ENCODE results near the gene ADPRHL1. TPM values are rescaled to one million over a fixed set of nuclear protein-coding genes. Genes with fewer than 3 reads are reported as not detected.

ADPRHL1 gene
- total and polyA plus RNA-seq, 4 donors: 0.28 to 0.67 (median 0.55) TPM

DNA sequence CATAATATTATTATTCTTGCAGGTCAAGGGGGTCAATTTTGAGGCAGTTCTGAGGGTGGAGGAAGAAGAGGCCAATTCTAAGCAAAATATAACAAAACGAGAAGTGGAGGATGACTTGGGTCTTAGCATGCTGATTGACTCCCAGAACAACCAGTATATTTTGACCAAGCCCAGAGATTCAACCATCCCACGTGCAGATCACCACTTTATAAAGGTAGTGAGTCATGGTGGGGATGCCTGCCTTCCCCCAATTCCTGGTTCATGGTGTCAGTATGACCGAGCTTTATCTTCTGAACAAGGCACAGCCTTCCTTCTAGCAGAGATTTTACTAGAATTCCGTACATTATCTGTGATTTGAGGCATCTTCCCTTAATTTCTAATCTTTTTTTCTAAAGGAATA is 46.6 kb upstream of the ADPRHL1 start (continued):
- TF ChIP-seq MAX (IDR thresholded peaks at IDR 0.05) (no peak), ATF3 (IDR thresholded peaks at IDR 0.05) (no peak), YY1 (IDR thresholded peaks at IDR 0.05) (no peak)
- TF ChIP-seq, protein P1, sequence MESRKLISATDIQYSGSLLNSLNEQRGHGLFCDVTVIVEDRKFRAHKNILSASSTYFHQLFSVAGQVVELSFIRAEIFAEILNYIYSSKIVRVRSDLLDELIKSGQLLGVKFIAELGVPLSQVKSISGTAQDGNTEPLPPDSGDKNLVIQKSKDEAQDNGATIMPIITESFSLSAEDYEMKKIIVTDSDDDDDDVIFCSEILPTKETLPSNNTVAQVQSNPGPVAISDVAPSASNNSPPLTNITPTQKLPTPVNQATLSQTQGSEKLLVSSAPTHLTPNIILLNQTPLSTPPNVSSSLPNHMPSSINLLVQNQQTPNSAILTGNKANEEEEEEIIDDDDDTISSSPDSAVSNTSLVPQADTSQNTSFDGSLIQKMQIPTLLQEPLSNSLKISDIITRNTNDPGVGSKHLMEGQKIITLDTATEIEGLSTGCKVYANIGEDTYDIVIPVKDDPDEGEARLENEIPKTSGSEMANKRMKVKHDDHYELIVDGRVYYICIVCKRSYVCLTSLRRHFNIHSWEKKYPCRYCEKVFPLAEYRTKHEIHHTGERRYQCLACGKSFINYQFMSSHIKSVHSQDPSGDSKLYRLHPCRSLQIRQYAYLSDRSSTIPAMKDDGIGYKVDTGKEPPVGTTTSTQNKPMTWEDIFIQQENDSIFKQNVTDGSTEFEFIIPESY (IDR thresholded peaks at IDR 0.05): no peak

DNA sequence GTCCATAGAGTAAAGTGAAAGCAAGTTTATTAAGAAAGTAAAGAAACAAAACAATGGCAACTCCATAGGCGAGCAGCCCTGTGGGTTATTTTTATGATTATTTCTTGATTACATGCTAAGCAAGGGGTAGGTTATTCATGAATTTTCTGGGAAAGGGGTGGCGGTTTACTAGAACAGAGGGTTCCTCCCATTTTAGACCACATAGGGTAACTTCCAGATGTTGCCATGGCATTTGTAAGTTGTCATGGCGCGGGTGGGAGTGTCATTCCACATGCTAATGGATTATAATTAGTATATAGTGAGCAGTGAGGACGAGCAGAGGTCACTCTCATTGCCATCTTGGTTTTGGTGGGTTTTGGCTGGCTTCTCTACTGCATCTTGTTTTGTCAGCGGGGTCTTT is 45.6 kb upstream of the ADPRHL1 start:
- no peaks in the 10 kb centered on the region for H3K9me3 ChIP-seq (ENCODE audit: control insufficient read depth in 4 of 4, low read length in 3 of 4)
- WGBS: 96% methylated on average over 6 of the region's 6 CpGs
- peaks cover 14 to 45% (median 20%) of the 10 kb centered on the region in 4 donors for H3K36me3 ChIP-seq (ENCODE audit: control insufficient read depth in 4 of 4, insufficient read depth in 3 of 4, low read depth in 1 of 4, low read length in 3 of 4)
- H3K4me1 ChIP-seq (ENCODE audit: control insufficient read depth in 4 of 4, insufficient read depth in 4 of 4, low read length in 3 of 4): peaks cover 0 to 4% (median 0%) of the 10 kb centered on the region in 4 donors
- H3K4me3 ChIP-seq (ENCODE audit: low read depth in 1 of 3, low read length in 3 of 3): no peak overlapping the region
- no peak overlapping the region for H3K9ac ChIP-seq (ENCODE audit: low read depth in 1 of 2, low read length in 2 of 2)
- no peaks in the 10 kb centered on the region for H3K27me3 ChIP-seq (ENCODE audit: control insufficient read depth in 4 of 4, insufficient read depth in 4 of 4, low read length in 3 of 4)
- DNase-seq (ENCODE audit: low spot score): no peak
- TF ChIP-seq NR2F2 (IDR thresholded peaks at IDR 0.05) (no peak), RAD21 (IDR thresholded peaks at IDR 0.05) (no peak), TAF1 (conservative IDR thresholded peaks at IDR 0.05) (no peak), SP1 (IDR thresholded peaks at IDR 0.05) (no peak)
- no peak overlapping the region for H3K27ac ChIP-seq (ENCODE audit: low read depth in 1 of 2, low read length in 2 of 2)

DNA sequence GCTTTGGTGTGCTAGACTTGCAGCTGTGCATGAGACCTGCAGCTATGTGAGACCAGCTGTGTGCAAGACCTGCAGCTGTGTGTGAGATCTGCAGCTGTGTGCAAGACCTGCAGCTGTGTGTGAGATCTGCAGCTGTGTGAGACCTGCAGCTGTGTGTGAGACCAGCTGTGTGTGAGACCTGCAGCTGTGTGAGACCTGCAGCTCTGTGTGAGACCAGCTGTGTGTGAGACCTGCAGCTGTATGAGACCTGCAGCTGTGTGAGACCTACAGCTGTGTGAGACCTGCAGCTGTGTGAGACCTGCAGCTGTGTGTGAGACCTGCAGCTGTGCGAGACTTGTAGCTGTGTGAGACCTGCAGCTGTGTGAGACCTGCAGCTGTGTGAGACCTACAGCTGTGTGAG is 43.9 kb upstream of the ADPRHL1 start:
- Histone ChIP-seq H3K27ac (ENCODE audit: low read depth in 1 of 2, low read length in 2 of 2) (no peak overlapping the region), H3K4me1 (ENCODE audit: control insufficient read depth in 4 of 4, insufficient read depth in 4 of 4, low read length in 3 of 4) (peaks cover 0 to 8% (median 3%) of the 10 kb centered on the region in 4 donors), H3K36me3 (ENCODE audit: control insufficient read depth in 4 of 4, insufficient read depth in 3 of 4, low read depth in 1 of 4, low read length in 3 of 4) (peaks cover 14 to 41% (median 16%) of the 10 kb centered on the region in 4 donors), H3K4me3 (ENCODE audit: low read depth in 1 of 3, low read length in 3 of 3) (no peak overlapping the region), H3K9ac (ENCODE audit: low read depth in 1 of 2, low read length in 2 of 2) (no peak overlapping the region), H3K27me3 (ENCODE audit: control insufficient read depth in 4 of 4, insufficient read depth in 4 of 4, low read length in 3 of 4) (no peaks in the 10 kb centered on the region), H3K9me3 (ENCODE audit: control insufficient read depth in 4 of 4, low read length in 3 of 4) (no peaks in the 10 kb centered on the region)
- no peak for DNase-seq (ENCODE audit: low spot score)
- WGBS: 97% methylated on average over 1 of the region's 1 CpG
- TF ChIP-seq SP1 (IDR thresholded peaks at IDR 0.05): no peak
- no peak for TF ChIP-seq MAX (IDR thresholded peaks at IDR 0.05)
- TF ChIP-seq, protein P2, sequence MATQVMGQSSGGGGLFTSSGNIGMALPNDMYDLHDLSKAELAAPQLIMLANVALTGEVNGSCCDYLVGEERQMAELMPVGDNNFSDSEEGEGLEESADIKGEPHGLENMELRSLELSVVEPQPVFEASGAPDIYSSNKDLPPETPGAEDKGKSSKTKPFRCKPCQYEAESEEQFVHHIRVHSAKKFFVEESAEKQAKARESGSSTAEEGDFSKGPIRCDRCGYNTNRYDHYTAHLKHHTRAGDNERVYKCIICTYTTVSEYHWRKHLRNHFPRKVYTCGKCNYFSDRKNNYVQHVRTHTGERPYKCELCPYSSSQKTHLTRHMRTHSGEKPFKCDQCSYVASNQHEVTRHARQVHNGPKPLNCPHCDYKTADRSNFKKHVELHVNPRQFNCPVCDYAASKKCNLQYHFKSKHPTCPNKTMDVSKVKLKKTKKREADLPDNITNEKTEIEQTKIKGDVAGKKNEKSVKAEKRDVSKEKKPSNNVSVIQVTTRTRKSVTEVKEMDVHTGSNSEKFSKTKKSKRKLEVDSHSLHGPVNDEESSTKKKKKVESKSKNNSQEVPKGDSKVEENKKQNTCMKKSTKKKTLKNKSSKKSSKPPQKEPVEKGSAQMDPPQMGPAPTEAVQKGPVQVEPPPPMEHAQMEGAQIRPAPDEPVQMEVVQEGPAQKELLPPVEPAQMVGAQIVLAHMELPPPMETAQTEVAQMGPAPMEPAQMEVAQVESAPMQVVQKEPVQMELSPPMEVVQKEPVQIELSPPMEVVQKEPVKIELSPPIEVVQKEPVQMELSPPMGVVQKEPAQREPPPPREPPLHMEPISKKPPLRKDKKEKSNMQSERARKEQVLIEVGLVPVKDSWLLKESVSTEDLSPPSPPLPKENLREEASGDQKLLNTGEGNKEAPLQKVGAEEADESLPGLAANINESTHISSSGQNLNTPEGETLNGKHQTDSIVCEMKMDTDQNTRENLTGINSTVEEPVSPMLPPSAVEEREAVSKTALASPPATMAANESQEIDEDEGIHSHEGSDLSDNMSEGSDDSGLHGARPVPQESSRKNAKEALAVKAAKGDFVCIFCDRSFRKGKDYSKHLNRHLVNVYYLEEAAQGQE (IDR thresholded peaks at IDR 0.05): no peak
- no peak for TF ChIP-seq FOXA1 (IDR thresholded peaks at IDR 0.05)
- no peak for TF ChIP-seq NR2F2 (IDR thresholded peaks at IDR 0.05)
- no peak for TF ChIP-seq HNF4A (conservative IDR thresholded peaks at IDR 0.05)
- no peak for TF ChIP-seq ATF3 (IDR thresholded peaks at IDR 0.05)
- no peak for TF ChIP-seq RAD21 (IDR thresholded peaks at IDR 0.05)
- TF ChIP-seq CTCF (IDR thresholded peaks at IDR 0.05; ENCODE audit: low read depth, low read length, missing input control): no peak
- no peak for TF ChIP-seq GABPA (IDR thresholded peaks at IDR 0.05 in 1 of 2, conservative IDR thresholded peaks at IDR 0.05 in 1 of 2)
- no peak for TF ChIP-seq JUND (IDR thresholded peaks at IDR 0.05)
- TF ChIP-seq EGR1 (IDR thresholded peaks at IDR 0.05; ENCODE audit: low read depth in 2 of 2): no peak
- no peak for TF ChIP-seq YY1 (IDR thresholded peaks at IDR 0.05)
- no peak for TF ChIP-seq RXRA (IDR thresholded peaks at IDR 0.05)
- TF ChIP-seq HNF4G (IDR thresholded peaks at IDR 0.05): no peak
- no peak for TF ChIP-seq FOXA2 (IDR thresholded peaks at IDR 0.05)
